HuH-7 (cell line): ENCODE data around the gene RBM43.

Source experiments
- DNase-seq: peaks from one replicate; pipeline ENCODE4 v3.0.0; 2011; ENCODE audit warnings: low spot score

Gene RBM43

GRCh38 chr2:151217343-151217742 lies 44.3 kb downstream of the RBM43 start:
- DNase-seq = no peak

- no peak for DNase-seq
Observed at GRCh38 chr2:151207100-151207499, 54.6 kb downstream of the RBM43 start.

GRCh38 chr2:151206446-151206968 lies 55.2 kb downstream of the RBM43 start:
- DNase-seq = no peak

DNA sequence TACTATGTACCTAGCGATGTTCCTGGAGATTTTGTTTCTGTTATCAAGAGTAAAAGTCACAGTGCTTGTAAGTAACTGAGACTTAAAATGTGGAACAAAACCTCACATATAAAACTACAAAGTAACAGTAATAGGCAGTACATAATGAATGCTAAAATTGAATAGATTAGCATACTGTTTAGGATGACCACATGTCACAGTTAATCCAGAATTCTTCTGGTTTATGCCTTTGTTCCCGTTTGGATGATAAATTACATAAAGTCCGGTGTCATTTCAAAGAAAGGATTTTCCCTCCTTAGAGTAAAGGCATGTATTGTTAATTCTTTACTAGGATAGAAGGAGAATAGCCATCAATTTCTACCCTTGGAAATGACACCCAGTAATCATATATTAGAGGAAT lies 56.1 kb downstream of the RBM43 start:
- DNase-seq = no peak

GRCh38 chr2:151204756-151205155 lies 56.9 kb downstream of the RBM43 start:
- no peak for DNase-seq

GRCh38 chr2:151200844-151201243 lies 60.8 kb downstream of the RBM43 start:
- no peak for DNase-seq

GRCh38 chr2:151200277-151200676 lies 61.4 kb downstream of the RBM43 start:
- no peak for DNase-seq

DNA sequence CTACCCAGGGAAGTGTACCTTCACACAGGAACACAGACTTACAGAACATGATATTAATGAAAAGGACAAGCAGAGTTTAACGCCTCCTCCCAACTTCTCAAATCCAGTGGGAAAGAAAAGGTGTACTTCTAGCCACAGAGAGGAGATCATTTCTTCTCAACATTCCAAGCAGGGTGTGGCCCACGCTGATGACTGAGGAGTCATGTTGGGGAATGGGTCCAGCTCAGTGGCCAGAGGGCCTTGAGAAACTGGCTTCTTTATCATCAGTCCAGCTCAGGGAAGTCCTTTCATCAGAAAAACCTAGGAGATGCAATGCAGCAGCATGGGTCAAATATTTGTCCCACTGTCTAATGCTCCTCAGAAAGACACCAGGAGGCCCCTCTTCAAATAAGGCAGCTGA lies 63.0 kb downstream of the RBM43 start:
- DNase-seq = no peak
